GDM1 (cell line): ENCODE data around the gene SLC16A5.
A peak's percentile ranks its signal among the peaks of the same experiment; 100 is the strongest.
"Not testable (repeated sequence)": the region's sequence is repeated elsewhere in the genome, so short reads cannot be mapped to it uniquely, and the experiment has no call there.

Source experiments
- DNase-seq: peaks from one replicate; lab custom pipeline; 2025; lab: John Stamatoyannopoulos, UW

SLC16A5 gene, protein sequence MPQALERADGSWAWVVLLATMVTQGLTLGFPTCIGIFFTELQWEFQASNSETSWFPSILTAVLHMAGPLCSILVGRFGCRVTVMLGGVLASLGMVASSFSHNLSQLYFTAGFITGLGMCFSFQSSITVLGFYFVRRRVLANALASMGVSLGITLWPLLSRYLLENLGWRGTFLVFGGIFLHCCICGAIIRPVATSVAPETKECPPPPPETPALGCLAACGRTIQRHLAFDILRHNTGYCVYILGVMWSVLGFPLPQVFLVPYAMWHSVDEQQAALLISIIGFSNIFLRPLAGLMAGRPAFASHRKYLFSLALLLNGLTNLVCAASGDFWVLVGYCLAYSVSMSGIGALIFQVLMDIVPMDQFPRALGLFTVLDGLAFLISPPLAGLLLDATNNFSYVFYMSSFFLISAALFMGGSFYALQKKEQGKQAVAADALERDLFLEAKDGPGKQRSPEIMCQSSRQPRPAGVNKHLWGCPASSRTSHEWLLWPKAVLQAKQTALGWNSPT

DNA sequence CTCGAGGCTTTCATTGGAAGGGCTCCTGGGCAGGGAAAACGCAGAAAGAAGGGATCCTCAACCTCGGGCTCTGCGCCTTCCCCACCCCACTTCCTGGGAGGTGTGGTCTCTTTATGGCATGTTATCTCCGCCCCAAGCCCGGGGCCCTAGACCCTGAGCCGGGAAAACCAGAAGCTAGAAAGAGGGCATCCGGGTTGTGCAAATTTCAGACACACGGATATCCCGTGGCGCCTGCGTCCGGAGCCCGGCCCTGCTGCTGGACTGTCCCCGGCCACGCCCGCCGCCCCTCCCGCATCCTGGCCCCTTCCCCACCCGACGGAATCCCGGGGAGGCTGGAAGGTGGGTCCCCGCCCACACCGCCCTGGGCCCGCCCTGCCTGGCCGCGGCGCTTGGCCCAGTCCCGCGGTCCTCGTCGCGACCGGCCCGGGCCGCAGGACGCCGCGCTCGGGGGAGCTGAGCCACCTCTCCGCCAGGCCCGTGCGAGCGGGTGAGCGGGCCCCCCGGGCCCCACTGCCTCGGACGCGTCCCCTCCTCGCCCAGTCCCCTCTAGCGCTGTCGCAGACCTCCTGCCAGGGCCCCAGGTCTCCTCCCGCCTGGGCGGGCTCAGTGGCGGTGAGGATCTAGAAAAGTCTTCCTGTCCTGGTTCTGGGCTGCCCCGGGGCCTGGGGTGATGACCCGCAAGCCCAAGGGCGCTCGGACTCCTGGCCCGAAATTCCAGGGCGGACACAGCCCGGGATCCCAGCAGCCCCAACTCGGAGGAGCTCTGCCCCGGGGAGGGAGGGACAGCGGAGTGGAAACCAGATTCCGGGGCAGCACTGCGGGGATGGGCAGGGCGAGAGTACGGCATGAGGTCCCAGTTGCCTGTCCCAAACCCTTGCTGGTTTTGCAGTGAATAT is at the start of gene SLC16A5:
Gene SLC16A5 (plus strand): TSS at position 397 of the 896 bp plus-strand sequence. CDS start 5,683 bp downstream, outside the sequence.
- DNase-seq, result peak; percentile 75

DNA sequence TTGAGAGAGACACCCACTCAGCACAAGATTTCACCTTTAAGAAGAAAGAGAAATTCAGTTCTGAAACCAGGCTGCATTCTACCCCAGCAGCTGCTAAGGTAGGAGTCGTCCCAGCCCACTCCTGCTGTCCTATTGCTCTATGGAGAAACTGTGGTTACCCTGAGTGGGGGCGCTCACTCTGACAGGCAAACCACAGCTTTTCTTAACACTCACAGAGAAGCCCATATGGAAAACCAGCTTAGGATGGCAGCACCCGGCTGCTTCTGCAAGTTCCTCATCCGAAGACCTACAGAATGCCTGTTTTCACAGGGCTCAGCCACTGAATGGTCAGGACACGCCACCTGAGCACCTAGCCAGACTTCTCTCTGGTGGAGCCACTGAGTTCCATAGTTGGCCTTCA is 48.5 kb upstream of the SLC16A5 start:
- DNase-seq, result peak; percentile 77

DNA sequence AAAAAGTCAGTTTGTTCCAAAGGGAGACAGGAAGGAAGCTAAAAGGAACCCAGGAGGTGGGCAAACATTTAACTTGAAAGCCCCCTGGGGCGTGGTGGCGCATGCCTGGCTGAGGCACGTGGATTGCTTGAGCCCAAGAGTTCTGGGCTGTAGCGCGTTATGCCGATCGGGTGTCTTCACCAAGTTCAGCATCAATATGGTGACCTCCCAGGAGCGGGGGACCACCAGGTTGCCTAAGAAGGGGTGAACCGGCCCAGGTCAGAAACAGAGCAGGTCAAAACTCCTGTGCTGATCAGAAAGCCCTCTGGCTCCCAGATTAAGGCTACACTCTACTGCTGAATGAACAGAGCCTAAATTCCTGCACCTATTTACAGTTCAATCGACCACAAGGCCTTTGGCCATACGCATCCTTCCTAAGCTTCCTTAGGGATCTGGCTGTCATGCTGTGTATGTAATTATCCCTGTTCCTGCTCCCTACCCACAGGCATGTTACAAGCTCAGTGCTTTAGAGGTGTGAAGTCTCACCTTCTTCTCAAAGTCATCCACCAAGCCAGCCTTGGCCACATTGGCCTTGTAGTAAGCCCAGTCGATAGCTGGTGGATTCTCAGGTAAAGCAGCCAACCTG is 46.0 kb upstream of the SLC16A5 start:
- no peak for DNase-seq

DNA sequence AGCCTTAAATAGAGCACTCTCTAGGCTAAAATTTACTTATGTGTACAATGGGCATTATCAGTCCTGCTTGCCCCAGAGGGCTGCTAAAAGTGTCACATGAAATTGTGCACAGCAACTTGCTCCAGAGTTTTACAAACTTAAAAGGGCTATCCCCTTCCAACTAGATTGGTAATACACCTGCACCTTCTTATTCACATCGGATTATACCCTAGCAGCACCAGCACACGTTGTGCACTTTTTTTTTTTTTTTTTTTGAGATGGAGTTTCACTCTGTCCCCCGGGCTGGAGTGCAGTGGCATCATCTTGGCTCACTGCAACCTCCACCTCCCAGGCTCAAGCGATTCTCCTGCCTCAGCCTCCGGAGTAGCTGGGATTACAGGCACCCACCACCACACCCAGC is 44.0 kb upstream of the SLC16A5 start:
- not testable (repeated sequence) for DNase-seq

DNA sequence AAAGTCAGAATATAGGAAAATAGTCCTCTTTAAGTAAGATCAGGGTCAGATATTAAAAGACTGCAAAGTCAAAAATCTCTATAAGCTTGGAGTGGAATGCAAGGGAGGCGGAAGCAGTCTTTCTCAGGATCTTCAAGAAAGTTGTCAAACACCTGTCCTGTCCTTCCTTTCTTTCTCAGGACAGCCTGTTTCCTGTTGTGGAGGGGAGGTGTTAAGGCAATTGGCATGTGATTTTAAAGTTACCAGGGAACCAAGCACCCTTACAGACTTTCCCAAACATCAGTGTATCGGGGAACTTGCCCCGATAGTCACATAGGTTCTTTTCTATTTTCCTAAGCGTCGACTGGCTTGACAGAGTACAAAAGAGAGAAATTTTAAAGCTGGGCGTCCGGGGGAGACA is 43.0 kb upstream of the SLC16A5 start:
- DNase-seq, result no peak

DNA sequence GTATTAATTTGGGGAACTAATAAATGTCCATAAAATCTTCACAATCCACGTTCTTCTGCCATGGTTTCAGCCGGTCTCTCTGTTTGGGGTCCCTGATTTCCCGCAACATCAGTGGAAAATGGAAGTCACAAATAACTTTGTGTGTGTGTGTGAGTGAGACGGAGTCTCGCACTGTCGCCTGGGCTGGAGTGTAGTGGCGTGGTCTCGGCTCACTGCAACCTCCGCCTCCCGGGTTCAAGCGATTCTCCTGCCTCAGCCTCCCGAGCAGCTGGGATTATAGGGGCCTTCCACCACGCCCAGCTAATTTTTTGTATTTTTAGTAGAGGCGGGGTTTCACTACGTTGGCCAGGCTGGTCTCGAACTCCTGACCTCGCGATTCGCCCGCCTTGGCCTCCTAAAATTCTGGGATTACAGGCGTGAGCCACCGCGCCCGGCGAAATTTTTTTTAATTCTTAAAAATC is 41.8 kb upstream of the SLC16A5 start:
- DNase-seq, result not testable (repeated sequence)

DNA sequence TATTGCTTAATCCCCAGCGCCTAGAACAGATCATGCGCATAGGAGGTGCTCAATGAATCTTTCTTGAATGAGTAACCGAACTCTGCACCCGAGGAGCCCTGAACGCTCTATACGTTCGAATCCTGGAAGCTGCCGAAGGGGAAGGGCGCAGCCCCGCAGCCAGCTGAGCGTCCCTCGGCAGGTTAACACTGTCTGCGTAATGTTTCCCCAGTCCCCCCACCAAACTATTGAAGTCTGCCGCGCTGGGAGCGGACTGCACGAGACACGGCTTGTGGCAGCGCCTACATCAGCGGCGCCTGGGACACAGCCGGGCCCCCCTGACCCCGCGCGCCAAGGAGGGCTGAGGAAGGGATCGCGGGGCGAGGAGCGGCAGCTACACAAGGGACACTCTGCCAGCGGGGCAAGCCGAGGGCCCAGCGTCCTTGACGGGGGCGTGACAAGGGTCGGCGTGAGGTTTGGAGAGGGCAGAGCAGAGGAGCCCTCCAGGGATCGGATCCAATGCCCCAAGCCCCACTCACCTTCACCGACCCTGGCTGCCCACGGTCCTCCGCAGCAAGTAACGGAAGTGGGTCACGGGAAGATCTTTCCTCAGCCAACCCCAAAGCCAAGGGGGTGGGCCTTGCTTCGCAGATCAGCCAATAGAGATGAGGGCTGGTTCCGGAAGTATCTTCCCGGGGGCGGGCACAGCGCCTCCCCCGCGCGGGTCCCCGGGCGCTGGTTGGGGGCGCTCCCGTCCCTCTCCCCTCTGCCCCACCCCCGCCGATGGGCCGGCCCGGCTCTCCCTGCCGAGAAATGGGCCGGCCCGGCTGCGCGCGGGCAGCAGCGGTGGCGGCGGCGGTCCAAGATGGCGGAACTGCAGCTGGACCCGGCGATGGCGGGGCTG is 41.1 kb upstream of the SLC16A5 start, which contains the start of the genes ATP5PD and KCTD2:
Gene ATP5PD (minus strand): TSS at position 563 of the 883 bp plus-strand sequence. CDS start 4,319 bp downstream, outside the sequence.
Gene KCTD2 (plus strand): TSS at position 819 of the 883 bp plus-strand sequence. CDS start 26 bp downstream, at position 845.
- peak; percentile 95 for DNase-seq

DNA sequence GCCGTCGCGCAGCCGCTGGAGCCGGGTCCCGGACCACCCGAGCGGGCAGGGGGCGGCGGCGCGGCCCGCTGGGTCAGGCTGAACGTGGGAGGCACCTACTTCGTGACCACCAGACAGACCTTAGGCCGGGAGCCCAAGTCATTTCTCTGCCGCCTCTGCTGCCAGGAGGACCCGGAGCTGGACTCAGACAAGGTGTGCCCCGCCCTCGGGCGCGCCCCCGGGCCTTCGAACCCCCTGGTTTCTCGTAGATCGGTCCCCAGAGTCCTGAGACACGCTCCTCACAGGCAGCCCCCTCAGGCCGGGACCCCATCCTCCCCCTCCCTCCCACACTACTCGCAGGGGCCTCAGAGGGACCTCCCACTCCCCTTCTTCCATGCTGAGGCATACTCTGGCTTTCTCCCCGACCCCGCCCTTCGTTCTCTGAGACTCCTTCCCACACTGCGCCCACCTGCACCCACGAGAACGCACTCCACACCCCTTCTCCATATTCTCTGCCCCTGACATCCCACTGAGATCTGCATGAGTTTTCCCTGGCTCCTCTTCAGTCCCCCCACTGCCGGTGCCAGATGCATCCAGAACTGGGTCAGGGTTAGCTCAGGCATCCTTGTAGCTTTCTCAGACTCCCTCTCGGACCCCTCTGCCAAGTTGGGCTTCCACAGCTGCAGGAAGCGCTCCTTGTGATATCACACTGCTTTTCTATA is 40.2 kb upstream of the SLC16A5 start:
- DNase-seq, result no peak

DNA sequence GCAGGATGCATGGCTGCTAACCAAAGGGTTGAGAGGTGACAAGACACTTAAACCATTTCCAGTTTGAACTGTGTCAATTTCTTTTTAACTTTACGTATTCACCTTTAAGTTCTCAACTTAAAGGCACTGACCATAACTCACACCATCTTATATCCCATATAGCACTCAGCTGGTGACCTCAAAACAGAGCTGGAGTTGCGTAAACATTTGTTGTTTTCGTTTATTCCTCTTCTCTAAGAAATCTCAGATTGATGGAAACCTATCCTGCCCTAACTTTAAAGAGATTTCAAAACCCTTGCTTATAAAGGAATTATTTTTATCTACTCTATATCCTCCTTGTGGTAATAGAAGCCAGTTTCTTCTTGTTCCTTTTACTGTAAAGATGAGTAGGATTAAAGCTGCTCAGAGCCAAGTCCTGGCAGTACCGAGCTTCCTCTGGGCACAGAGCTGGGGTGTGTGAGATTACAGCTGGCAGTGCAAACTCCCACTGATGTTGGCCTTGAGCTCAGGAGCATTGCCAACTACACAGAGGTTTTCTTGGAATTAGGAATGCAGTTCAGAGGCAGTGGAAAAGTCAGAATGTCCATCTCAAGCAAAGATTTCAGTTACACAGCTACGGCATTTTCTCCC is 39.4 kb upstream of the SLC16A5 start:
- no peak for DNase-seq

DNA sequence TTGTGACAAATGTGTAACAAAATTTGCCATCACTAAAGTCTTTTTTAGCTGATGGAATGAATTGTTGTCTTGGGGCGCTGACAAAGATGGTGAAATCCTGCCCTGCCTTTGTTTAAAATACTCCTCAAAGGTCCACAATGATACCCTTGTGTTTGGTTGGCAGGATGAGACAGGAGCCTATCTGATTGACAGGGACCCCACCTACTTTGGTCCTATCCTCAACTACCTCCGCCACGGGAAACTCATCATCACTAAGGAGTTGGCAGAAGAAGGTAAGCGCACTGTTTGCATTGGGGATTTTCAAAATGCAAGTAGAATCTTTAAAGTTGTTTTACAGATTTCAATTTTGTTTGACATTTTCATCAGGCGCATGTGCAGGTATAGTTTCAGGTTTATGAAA is 38.7 kb upstream of the SLC16A5 start:
- no peak for DNase-seq

DNA sequence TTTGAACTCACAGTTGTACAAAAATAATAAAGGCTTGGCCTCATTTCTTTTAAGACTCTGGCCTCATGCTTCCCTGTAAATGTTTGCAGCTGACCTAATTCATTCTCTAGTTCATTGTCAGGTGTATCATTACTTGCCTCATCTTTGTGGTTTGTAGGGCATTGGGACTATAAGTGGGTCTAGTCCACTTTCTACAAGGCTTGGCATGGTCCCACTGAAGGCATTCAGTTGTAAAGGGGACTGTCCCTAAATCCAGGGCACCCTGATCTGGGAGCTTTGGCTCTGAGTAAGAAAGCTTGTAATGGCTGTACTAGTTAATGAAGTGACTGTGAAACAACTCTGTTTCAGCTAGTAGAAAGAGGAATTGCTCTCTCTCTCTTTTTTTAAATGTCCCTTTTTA is 38.0 kb upstream of the SLC16A5 start:
- no peak for DNase-seq

DNA sequence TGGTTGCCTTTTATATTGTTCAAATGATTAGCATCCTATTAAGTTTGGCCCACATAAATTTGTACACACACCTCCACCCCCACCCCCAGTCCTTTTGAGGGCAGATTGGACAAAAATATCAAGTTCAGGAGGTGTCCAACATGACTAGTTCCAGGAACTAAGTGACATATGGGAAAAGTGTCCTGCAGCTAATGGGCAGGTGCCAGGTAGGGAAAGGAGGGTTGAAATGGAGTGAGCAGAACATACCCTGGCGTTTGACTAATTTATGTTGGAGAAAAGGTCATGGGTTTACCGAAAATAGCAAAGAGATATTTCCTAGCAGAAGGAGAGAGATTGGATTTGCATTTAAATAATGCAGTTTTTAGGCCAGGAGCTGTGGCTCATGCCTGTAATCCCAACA is 35.8 kb upstream of the SLC16A5 start:
- no peak for DNase-seq

DNA sequence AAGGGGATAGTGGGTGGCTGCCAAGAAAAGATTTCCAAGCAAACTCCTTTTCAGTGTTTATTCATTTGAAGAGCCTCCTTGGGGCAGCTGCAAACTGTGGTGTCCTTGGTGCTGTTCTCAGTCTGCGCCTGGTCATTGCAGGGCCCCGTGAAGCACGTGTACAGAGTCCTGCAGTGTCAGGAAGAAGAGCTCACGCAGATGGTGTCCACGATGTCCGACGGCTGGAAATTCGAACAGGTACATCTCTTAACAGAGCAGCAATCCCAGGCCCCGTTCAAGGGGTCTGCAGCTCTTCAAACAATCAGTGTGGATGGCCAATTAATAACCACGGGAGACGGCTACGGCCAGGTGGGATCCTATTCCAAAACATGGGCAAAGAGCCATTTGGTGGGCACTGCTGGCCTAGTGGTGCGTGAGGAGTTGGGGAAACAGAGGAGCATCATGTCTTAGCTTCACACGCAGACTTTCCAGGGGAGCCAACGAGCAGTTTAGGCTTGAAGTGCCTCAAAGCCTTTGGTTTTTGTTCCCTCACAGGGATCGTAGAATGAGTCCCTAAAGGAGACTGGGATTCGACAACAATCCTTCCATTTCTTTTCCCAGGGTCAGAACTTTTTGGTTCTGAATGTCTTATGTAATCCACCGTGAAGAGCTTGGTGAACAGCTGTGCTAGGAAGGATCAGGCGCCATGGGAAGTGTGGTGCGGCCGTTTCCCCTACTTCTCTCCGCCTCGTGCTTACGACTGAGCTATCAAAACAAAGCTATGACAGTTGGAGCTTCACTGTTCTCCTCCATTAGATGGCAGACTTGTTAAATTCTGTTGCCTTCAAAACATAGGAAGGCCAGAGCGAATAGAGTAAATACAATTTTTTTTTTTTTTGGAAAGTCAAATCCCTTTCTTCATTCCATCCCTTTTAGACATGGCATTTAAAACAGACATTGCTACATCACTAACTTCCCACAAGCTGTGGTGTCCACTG is 28.1 kb upstream of the SLC16A5 start:
- DNase-seq, result peak; percentile 26

DNA sequence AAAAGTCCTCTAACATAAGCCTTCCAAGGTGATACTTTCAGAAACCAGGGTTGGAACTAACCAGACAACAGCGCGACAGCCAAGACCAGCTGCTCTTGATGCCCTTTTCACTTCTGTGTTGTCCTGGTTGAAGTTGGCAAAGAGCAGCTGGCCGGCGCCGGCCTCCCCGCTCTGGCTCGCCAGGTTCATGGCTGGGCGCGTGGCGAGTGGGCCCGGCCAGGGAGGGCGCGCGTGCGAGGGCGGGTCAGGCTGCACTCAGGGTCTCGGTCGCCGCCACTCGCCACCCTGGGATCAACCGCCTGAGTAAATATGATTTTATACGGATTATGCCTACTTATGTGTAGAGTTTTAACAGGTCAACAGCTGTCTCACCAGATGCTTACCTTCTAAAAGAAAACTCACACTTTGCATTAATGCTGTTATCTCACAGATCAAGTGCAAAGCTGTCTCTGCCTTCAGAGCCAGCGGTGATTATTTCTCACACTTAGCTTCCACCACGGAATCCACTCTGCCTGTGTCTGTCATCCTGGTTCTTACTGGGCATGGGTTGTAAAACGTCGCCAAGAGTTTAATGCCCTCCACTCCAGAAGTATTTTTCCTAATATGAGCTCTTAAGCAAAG is 27.2 kb upstream of the SLC16A5 start:
- no peak for DNase-seq

DNA sequence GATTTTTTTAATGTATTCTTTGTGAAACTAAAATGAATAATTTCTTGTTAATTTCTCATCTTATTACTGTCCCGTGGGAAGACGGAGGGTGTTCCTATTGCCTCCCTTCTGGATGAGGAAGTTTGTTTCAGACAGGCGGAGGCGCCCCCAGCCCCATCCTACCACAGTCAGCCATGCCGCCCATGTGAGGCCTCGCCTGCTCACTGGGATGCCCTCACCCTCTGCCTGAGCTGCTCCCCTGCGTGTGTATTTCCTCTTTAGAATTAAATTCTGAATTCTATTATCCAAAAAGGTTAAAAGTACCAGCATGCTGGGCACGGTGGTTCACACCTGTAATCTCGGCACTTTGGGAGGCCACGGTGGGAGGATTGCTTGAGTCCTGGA is 26.7 kb upstream of the SLC16A5 start:
- no peak for DNase-seq

DNA sequence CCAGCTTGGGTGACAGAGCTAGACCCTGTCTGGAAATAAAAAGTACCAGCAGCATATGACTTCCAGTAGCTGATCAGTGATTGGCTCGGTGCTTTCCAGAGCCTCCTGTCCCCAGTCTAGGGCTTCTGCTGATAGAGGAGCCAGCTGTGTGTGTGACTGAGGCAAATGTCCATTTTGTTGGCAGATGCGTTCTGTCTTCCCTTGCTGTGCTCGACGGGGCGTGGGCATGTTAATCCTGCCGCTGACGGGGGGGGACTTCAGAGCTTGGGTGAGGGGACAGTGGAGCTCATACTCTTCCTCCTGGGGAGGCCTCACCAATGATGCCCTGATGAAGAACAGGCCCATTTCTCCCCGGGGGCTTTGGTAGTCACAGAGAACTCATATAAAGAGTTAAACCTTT is 26.1 kb upstream of the SLC16A5 start:
- no peak for DNase-seq

DNA sequence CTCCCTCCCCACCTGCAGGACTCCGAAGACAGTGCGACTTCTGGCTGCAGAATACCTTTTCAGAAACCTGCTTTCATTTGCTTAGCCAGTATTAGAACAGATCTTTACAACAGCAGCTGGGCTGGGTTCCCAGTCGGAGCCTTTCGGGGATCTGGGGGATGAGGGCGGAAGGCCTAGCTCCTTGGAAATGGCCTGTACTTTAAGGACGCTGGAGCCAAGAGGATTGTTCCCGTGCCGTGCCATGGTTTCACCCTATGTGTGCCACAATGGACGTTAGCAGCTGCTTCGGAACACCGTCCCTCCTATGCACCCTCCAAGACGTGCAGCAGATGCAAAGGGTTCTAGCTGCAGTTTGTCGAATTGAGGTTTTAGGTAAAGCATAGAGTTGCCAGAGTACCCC is 24.6 kb upstream of the SLC16A5 start:
- no peak for DNase-seq

DNA sequence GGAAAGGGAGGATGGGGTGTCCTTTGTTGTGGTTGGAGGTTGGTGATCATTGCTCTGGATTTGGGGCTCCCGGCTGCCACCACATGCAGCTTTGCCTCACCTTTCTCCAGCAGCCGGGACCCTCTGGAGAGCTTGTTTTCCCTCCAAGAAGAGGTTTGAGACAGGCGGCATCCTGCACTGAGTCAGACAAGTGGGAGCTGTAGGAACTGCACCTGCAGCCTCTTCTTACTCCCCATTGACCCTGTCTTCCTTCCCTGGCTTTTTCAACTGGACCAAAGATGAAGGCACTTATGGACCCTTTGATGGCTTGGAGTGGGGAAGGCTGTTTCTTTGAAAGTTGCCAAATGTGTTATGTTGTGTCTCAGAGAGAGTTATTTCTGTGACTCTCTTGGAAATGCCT is 24.1 kb upstream of the SLC16A5 start:
- no peak for DNase-seq
